ES-I3 (cell line): ENCODE measurements around the gene CYLD.

ENCODE experiments used
- H3K36me3 ChIP-seq: 2 replicates; pipeline ENCODE4 v1.6.1; 2013; ENCODE audit warnings: mild to moderate bottlenecking, low read length, control low read depth, moderate library complexity; ENCODE audit not compliant: insufficient read depth
- H3K4me1 ChIP-seq: 2 replicates; pipeline ENCODE4 v1.6.1; 2013; ENCODE audit warnings: mild to moderate bottlenecking, control low read depth, low read length; ENCODE audit not compliant: insufficient read depth
- H3K9ac ChIP-seq: 2 replicates; pipeline ENCODE4 v1.6.1; 2013; ENCODE audit warnings: low read depth, mild to moderate bottlenecking, low read length, moderate library complexity
- H3K9me3 ChIP-seq: 2 replicates; pipeline ENCODE4 v1.6.1; 2013; ENCODE audit warnings: mild to moderate bottlenecking, low read length, moderate library complexity; ENCODE audit not compliant: control insufficient read depth, insufficient read depth

The CYLD gene

DNA sequence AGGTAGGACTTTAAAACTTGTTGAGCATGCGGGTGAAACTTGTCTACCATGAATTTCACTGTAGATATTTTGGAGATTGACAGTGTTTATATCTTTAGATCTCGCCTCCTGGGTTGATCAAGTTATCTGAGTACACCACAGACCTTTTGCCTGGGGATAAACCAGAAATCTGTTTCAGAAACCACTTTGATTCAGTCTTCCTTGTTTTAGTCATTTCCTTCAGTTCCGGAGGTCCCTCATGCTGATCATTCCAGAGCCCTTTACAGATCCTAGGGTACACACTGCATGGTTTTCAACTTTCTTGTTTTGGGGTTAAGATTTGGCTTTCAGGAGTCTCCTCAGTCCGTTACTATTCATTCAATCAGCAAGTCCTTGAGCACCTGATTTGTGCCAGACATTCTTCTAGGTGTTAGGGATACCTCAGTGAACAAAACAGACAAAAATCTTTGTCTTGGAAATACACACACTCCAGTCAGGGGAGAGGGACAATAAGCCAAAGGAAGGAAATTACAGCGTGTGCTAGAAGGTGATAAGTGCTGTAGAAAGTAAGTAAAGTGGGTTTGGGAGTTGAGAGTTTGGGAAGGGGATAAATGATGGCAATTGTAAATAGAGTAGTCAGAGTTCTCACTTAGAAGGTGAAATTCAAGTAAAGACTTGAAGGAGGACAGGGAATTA, 36.3 kb upstream of the CYLD start:
- H3K36me3 ChIP-seq, result no peaks in the 10 kb centered on the region
- H3K4me1 ChIP-seq, result no peaks in the 10 kb centered on the region
- H3K9ac ChIP-seq, result no peak overlapping the region
- H3K9me3 ChIP-seq, result peaks cover 5% of the 10 kb centered on the region; the same call in 1 of the 2 replicates

DNA sequence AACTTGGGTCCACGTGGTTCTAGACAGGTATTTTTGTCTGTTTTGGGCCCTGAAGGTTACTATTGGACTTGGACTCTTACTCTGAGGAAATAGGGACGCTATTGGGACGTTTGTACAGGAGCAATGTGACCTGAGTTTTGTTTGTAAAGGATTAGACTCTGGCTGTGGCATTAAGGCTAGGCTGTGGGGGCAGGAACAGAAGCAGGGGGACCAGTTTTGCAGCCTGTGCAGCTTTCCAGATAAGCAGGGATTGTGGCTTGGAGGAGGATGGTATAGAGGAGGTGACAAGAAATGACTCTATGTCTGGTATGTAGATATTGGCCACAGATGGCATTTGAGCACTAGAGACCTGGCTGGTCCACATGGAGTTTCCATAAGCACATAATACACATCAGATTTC, 35.6 kb upstream of the CYLD start:
- H3K36me3 ChIP-seq, result no peaks in the 10 kb centered on the region
- H3K4me1 ChIP-seq, result no peaks in the 10 kb centered on the region

DNA sequence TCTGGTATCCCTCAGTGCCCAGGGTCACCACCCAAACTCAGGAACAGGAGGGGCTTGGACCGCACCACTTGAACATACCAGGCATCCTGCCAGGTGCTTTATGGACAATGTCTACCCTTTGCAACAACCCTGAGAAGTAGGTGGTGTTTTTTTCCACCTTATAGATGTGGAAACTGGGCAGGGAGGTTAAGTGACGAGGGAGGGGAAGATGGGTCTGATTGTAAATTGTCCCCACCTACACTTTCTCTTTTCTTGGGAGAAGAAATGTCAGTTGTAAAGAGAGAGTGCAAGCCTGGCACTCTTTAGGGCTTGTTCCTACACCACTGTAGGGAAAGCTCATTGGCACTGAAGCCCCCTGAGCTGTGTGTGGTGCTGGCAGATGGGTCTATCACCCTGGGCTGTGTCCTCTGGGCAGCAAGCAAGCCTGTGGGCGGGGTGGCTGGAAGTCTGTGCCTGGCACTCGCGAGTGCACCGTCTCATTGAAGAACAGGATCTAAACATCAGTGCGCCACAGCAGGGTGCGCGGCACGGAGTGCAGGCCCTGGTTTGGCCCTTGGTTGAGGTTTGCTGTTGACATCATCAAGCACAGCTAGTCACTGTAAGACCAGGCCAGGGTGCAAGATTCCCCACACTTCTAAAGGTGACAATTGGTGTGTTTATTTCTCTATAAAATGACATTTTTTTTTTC, 33.4 kb upstream of the CYLD start:
- H3K36me3 ChIP-seq, result no peaks in the 10 kb centered on the region
- H3K9ac ChIP-seq, result no peak overlapping the region
- peaks cover 5% of the 10 kb centered on the region; the same call in 1 of the 2 replicates for H3K9me3 ChIP-seq
- no peaks in the 10 kb centered on the region for H3K4me1 ChIP-seq

More for the DNA sequence above, 35.6 kb upstream of the CYLD start:
- Histone ChIP-seq H3K9ac (no peak overlapping the region), H3K9me3 (peaks cover 5% of the 10 kb centered on the region; the same call in 1 of the 2 replicates)

DNA sequence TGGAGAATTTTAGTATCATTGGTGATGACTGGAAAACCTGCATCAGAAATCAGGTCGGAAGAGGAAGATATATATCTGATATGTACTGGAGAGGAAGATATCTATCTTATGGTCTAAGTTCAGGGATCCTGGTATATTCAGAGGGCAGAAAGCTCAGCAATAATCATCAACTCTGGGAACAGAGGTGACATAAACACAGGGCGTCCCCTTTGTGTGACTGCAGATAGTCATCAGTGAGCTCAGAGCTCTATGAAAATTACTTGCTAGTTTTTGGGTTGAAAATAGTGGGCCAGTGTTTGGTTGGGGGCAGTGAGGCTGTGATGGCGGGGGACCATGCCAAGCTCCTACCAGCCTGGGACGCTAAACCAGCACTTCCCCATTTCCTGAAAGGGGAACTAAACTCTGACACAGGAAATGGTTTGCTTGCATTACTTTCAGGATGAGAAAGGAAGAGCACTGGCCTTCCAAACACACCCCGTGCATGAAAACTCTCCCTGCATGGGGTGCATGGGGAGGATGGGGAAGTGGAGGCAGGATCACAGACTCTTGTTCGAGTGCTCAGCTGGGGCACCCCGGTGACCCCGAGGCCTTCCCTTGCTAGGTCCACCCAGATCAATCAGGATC, 32.7 kb upstream of the CYLD start:
- H3K9ac ChIP-seq, result no peak overlapping the region
- H3K9me3 ChIP-seq, result peaks cover 5% of the 10 kb centered on the region; the same call in 1 of the 2 replicates
- no peaks in the 10 kb centered on the region for H3K36me3 ChIP-seq
- H3K4me1 ChIP-seq, result peaks cover 6% of the 10 kb centered on the region; the same call in 1 of the 2 replicates

DNA sequence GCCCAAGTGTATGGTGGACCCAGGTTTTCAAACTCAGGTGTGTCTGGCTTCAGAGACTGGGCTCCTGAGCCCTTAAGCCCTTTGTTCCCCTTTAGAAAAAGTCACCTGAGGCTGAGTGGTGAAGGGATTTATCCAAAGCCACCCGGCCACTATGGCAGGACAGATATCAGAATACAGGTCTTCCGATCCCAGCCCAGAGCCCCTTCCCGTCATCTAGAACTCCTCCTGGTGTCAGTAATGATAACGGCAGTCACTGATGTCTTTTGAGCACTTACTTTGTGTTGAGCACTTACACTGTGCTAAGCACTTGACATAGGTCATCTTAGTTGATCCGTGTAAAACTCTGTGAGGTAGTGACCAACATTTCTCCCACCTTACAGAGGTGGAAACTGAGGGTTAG, 31.9 kb upstream of the CYLD start:
- no peak overlapping the region for H3K9ac ChIP-seq
- peaks cover 6% of the 10 kb centered on the region; the same call in 1 of the 2 replicates for H3K4me1 ChIP-seq
- peaks cover 5% of the 10 kb centered on the region; the same call in 1 of the 2 replicates for H3K9me3 ChIP-seq
- H3K36me3 ChIP-seq, result no peaks in the 10 kb centered on the region

DNA sequence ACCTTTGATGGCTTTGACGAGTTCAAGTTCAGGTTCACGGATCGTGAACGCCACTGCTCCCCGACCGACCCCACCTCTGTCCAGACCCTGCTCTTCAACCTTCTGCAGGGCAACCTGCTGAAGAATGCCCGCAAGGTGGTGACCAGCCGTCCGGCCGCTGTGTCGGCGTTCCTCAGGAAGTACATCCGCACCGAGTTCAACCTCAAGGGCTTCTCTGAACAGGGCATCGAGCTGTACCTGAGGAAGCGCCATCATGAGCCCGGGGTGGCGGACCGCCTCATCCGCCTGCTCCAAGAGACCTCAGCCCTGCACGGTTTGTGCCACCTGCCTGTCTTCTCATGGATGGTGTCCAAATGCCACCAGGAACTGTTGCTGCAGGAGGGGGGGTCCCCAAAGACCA, 30.8 kb upstream of the CYLD start:
- no peak overlapping the region for H3K9ac ChIP-seq
- no peaks in the 10 kb centered on the region for H3K9me3 ChIP-seq
- H3K36me3 ChIP-seq, result no peaks in the 10 kb centered on the region
- H3K4me1 ChIP-seq, result peaks cover 6% of the 10 kb centered on the region; the same call in 1 of the 2 replicates

DNA sequence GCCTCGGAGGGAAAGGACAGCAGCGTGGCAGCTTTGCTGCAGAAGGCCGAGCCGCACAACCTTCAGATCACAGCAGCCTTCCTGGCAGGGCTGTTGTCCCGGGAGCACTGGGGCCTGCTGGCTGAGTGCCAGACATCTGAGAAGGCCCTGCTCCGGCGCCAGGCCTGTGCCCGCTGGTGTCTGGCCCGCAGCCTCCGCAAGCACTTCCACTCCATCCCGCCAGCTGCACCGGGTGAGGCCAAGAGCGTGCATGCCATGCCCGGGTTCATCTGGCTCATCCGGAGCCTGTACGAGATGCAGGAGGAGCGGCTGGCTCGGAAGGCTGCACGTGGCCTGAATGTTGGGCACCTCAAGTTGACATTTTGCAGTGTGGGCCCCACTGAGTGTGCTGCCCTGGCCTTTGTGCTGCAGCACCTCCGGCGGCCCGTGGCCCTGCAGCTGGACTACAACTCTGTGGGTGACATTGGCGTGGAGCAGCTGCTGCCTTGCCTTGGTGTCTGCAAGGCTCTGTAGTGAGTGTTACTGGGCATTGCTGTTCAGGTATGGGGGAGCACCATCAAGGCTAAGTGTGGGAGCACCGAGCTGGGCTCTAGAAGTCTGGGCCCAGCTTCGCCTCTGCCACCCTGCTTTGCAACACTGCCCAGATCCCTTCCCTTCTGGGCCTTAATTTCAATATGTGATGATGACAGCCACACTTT, 29.9 kb upstream of the CYLD start:
- no peaks in the 10 kb centered on the region for H3K36me3 ChIP-seq
- H3K9ac ChIP-seq, result no peak overlapping the region
- H3K4me1 ChIP-seq, result peaks cover 6% of the 10 kb centered on the region; the same call in 1 of the 2 replicates
- H3K9me3 ChIP-seq, result no peaks in the 10 kb centered on the region

DNA sequence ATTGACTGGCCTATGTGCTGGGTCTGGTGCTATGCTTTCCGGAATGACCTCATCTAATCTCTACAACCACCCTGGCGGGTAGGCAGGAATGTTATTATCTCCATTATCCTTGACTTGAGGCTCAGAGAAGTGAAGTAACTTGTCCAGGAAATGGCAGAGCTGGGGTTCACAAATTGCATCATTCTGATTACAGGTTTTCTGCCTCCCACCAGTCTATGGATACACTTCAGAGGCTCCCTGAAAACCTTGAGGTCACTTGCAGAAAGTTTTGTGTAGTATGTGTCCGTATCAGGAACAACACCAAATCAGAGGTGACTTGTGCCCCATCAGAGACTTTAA, 29.4 kb upstream of the CYLD start:
- no peak overlapping the region for H3K9ac ChIP-seq
- H3K36me3 ChIP-seq, result no peaks in the 10 kb centered on the region
- no peaks in the 10 kb centered on the region for H3K9me3 ChIP-seq
- H3K4me1 ChIP-seq, result peaks cover 6% of the 10 kb centered on the region; the same call in 1 of the 2 replicates

DNA sequence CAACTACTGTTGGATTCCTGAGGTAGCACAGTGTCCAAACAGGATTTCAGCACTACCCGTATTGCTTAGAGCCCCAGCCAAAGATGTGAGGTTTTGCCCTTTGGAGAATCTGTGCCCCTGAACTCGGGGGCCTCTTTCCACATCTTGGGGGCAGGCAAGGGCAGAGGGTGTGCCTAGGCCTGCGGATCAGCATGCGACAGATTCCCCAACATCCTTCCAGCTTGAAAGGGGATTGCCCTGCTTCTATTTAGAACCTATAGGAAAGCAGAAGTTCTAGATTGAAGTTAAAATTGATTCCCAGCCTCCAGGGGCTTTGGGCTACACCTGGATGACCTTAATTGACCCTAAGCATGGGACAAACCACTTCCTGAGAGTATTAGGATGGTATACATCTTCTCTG, 28.9 kb upstream of the CYLD start:
- Histone ChIP-seq H3K4me1 (peaks cover 6% of the 10 kb centered on the region; the same call in 1 of the 2 replicates), H3K9me3 (no peaks in the 10 kb centered on the region), H3K9ac (no peak overlapping the region), H3K36me3 (no peaks in the 10 kb centered on the region)

DNA sequence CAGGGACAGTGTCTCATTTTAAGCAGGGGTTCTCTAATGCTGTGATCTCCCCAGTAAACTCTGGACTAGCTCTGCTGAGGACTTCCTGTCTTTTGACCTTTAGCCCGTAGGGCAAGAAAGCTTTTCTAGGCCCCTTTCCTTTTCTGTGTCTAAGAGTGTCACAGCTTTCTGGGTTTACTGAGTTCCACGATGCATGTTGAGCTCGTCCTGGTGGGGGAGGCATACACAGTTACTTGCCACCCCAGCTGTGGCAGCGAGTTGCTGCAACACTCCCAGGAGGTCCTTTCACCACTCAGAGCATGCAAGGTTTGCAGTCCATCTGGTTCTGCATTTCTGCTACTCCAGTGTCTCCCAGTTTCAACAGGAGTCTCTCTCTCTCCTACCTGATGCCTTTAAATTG, 24.8 kb upstream of the CYLD start:
- Histone ChIP-seq H3K9ac (no peak overlapping the region), H3K4me1 (peaks cover 6% of the 10 kb centered on the region; the same call in 1 of the 2 replicates), H3K36me3 (no peaks in the 10 kb centered on the region), H3K9me3 (no peaks in the 10 kb centered on the region)

DNA sequence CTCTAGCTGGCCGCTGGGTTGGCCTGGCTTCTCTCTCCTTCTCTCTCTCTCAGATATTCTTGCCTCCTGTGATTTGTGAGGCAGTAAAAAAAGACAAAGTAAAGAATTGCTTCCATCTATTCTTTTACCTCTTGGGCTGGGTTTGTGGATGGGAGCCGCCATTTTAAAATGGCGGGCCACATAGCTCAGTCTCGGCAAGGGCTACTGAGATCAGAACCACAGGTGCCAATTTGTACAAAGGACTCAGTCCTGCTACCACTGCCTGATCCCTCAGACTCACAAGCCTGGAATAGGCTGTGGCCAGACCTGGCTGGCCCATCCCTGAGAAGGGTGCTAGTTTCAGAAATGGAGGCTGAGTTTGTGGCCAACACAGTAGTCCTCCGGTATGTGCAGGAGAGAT, 24.4 kb upstream of the CYLD start:
- Histone ChIP-seq H3K36me3 (no peaks in the 10 kb centered on the region), H3K9ac (no peak overlapping the region), H3K4me1 (peaks cover 6% of the 10 kb centered on the region; the same call in 1 of the 2 replicates), H3K9me3 (no peaks in the 10 kb centered on the region)

DNA sequence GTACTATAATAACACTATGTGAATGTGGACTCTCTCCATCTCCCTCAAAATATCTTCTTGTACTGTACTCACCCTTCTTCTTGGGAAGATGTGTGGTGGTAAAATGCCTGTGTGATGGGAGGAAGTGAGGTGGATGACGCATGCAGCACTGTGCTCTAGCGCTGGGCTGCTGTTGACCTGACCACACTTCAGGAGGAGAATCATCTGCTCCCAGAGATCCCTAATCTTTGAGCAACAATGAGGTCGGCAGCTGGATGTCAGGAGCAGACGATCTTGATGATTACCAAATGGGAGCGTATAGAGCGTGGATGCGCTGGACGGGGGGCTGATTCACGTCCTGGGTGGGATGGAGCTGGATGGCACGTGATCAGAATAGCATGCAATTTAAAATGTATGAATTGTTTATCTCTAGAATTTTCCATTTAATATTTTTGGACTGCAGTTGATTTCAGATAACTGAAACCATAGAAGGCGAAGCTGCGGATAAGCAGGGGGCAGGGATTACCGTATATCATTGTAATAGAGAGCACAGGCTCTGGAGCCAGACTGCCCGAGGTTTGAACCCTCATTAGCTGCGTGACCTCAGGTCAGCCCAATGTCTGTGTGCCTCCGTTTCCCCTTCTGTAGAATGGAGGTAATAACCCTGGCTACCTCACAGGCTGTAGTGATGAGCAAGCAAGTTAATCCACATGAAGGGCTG, 23.7 kb upstream of the CYLD start:
- peaks cover 6% of the 10 kb centered on the region; the same call in 1 of the 2 replicates for H3K4me1 ChIP-seq

DNA sequence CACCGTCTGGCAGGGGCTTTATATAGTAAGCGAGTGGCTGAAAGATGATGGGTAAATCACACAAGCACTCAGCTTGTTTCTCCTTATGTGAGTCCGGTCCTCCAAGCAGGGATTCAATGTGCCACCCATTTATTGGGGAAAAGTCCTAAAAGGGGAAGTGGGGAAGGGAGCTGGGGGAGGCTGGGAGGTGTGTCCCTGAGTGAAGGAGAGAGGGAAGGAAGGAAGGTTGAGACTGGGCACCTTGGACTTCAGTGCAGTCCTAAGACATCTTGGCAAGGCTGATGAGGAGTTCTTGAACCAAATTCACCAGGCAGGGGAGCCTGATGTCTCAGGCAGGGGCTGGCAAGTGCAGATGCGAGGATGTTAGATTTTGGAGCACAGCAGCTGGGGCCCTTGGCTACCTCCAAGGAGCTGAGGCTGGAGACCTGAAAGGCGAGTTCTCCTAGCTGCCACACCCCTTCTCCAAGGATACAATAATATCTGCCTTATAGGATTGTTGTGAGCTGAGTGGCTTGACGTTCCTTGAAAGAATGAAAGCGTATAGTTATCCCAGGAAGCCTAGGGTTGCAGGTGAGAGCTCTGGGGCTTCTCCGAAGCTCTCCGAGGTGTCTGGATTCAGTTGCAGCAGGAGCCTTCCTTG, 23.0 kb upstream of the CYLD start:
- no peak overlapping the region for H3K9ac ChIP-seq
- H3K36me3 ChIP-seq, result no peaks in the 10 kb centered on the region
- no peaks in the 10 kb centered on the region for H3K9me3 ChIP-seq
- peaks cover 3% of the 10 kb centered on the region; the same call in 1 of the 2 replicates for H3K4me1 ChIP-seq

More for the DNA sequence above, 23.7 kb upstream of the CYLD start:
- no peaks in the 10 kb centered on the region for H3K36me3 ChIP-seq
- H3K9ac ChIP-seq, result no peak overlapping the region
- H3K9me3 ChIP-seq, result no peaks in the 10 kb centered on the region
